ENCODE data around the gene ZSCAN5B. TPM values are rescaled to one million over a fixed set of nuclear protein-coding genes. Genes with fewer than 3 reads are reported as not detected.

Gene ZSCAN5B
- total and polyA plus RNA-seq, 2 of the 13 experiments (the other 11 are each of a cell fraction or from before 2014, with no cell fraction given): not detected

- DNase-seq (ENCODE audit: low spot score) (no peak), ATAC-seq (no peak), FAIRE-seq (no peak)
- peaks cover 15% of the 10 kb centered on the region; the same call in 1 of the 2 replicates for H4K20me1 ChIP-seq (ENCODE audit: insufficient read depth, low read length)
- H3K4me2 ChIP-seq (ENCODE audit: low read depth, low read length): no peak overlapping the region
- POLR2A ChIA-PET: interaction anchor here (2.2 kb wide), 1 partner anchor 15 kb away, joined by 19 read pairs; the partner anchor contains the start of gene ZNF444
- no peak overlapping the region for H3K4me3 ChIP-seq (replicated peaks in 1 of 3; ENCODE audit: insufficient read depth in 1 of 3, low read depth in 2 of 3, low read length in 3 of 3)
- peaks cover 20 to 62% of the 10 kb centered on the region in 2 experiments for H3K36me3 ChIP-seq (replicated peaks in 1 of 2; ENCODE audit: control insufficient read depth in 1 of 2, insufficient read depth in 2 of 2, low read length in 2 of 2)
- in situ Hi-C loops (cut with HindIII; ENCODE audit: extremely low pct_ligation_motif_present, low pct_unique_long_range_greater_than_20kb): no loop called here
- peaks cover 28% of the 10 kb centered on the region for H3K4me1 ChIP-seq (ENCODE audit: insufficient read depth, low read length)
- no peak overlapping the region for H3K9ac ChIP-seq (ENCODE audit: insufficient read depth, low read depth, low read length)
- no TSS peak for BruUV-seq (replicated peaks)
- no peak overlapping the region for H2AFZ ChIP-seq (ENCODE audit: low read length)
- no peaks in the 10 kb centered on the region for H3K27me3 ChIP-seq (ENCODE audit: control insufficient read depth in 1 of 2, insufficient read depth in 2 of 2, low read length in 2 of 2)
- peaks cover 17% of the 10 kb centered on the region for H3K79me2 ChIP-seq (ENCODE audit: insufficient read depth, low read length)
- no peak for TF ChIP-seq ZNF44 (CRISPR knock-in tag; IDR thresholded peaks at IDR 0.05)
- TF ChIP-seq RBM22 (optimal IDR thresholded peaks at IDR 0.05; ENCODE audit: low read length): peak; percentile 77
- peak; percentile 93 for TF ChIP-seq AGO2 (optimal IDR thresholded peaks at IDR 0.05; ENCODE audit: low read depth, low read length)
- H3K27ac ChIP-seq (ENCODE audit: extremely low read length, insufficient read depth, low read length): no peak overlapping the region
- intact Hi-C loops (cut with micrococcal nuclease; ENCODE audit: unreplicated experiment): no loop called here
- CTCF ChIA-PET (ENCODE audit: low intra/inter-chr PET ratio, low total read pairs): no interaction called here
- WGBS (ENCODE audit: low lambda C conversion rate): 92% methylated on average over 2 of the region's 11 CpGs
- H3K9me3 ChIP-seq (ENCODE audit: low read length): no peaks in the 10 kb centered on the region
These were observed 40.8 kb downstream of the ZSCAN5B start for GRCh38 chr19:56156768-56157167.

GRCh38 chr19:56155124-56155687 lies 42.4 kb downstream of the ZSCAN5B start:
- FAIRE-seq (no peak), DNase-seq (ENCODE audit: low spot score) (no peak), ATAC-seq (peak; percentile 67)
- 93% methylated on average over 10 of the region's 17 CpGs for WGBS (ENCODE audit: low lambda C conversion rate)
- no TSS peak for BruUV-seq (replicated peaks)
- Histone ChIP-seq H3K4me3 (replicated peaks in 1 of 3; ENCODE audit: insufficient read depth in 1 of 3, low read depth in 2 of 3, low read length in 3 of 3) (no peak overlapping the region), H3K27ac (ENCODE audit: extremely low read length, insufficient read depth, low read length) (no peak overlapping the region), H3K4me2 (ENCODE audit: low read depth, low read length) (no peak overlapping the region), H3K36me3 (replicated peaks in 1 of 2; ENCODE audit: control insufficient read depth in 1 of 2, insufficient read depth in 2 of 2, low read length in 2 of 2) (peaks cover 17 to 64% of the 10 kb centered on the region in 2 experiments), H3K9me3 (ENCODE audit: low read length) (no peaks in the 10 kb centered on the region), H3K79me2 (ENCODE audit: insufficient read depth, low read length) (peaks cover 21% of the 10 kb centered on the region), H4K20me1 (ENCODE audit: insufficient read depth, low read length) (peaks cover 19% of the 10 kb centered on the region; the same call in 1 of the 2 replicates), H3K27me3 (ENCODE audit: control insufficient read depth in 1 of 2, insufficient read depth in 2 of 2, low read length in 2 of 2) (no peaks in the 10 kb centered on the region), H2AFZ (ENCODE audit: low read length) (no peak overlapping the region), H3K9ac (ENCODE audit: insufficient read depth, low read depth, low read length) (no peak overlapping the region), H3K4me1 (ENCODE audit: insufficient read depth, low read length) (peaks cover 28% of the 10 kb centered on the region)
- CTCF ChIA-PET (ENCODE audit: low intra/inter-chr PET ratio, low total read pairs): interaction anchor here (1.1 to 1.4 kb wide), 3 partner anchors 17 to 51 kb away, joined by 4 read pairs; no protein-coding TSS in a partner anchor
- POLR2A ChIA-PET: interaction anchor here (0.7 to 4.9 kb wide), 2 partner anchors 13 to 44 kb away, joined by 5 to 52 read pairs; partner anchors contain the start of gene ZNF444
- in situ Hi-C loops (cut with HindIII; ENCODE audit: extremely low pct_ligation_motif_present, low pct_unique_long_range_greater_than_20kb): no loop called here
- intact Hi-C loops (cut with micrococcal nuclease; ENCODE audit: unreplicated experiment): no loop called here
- TF ChIP-seq, protein P1, sequence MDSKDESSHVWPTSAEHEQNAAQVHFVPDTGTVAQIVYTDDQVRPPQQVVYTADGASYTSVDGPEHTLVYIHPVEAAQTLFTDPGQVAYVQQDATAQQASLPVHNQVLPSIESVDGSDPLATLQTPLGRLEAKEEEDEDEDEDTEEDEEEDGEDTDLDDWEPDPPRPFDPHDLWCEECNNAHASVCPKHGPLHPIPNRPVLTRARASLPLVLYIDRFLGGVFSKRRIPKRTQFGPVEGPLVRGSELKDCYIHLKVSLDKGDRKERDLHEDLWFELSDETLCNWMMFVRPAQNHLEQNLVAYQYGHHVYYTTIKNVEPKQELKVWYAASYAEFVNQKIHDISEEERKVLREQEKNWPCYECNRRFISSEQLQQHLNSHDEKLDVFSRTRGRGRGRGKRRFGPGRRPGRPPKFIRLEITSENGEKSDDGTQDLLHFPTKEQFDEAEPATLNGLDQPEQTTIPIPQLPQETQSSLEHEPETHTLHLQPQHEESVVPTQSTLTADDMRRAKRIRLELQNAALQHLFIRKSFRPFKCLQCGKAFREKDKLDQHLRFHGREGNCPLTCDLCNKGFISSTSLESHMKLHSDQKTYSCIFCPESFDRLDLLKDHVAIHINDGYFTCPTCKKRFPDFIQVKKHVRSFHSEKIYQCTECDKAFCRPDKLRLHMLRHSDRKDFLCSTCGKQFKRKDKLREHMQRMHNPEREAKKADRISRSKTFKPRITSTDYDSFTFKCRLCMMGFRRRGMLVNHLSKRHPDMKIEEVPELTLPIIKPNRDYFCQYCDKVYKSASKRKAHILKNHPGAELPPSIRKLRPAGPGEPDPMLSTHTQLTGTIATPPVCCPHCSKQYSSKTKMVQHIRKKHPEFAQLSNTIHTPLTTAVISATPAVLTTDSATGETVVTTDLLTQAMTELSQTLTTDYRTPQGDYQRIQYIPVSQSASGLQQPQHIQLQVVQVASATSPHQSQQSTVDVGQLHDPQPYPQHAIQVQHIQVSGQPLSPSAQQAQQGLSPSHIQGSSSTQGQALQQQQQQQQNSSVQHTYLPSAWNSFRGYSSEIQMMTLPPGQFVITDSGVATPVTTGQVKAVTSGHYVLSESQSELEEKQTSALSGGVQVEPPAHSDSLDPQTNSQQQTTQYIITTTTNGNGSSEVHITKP (CRISPR knock-in tag; IDR thresholded peaks at IDR 0.05; ENCODE audit: low read depth): no peak
- TF ChIP-seq ZNF598 (CRISPR knock-in tag; IDR thresholded peaks at IDR 0.05; ENCODE audit: borderline replicate concordance): no peak
